Measurements from ENCODE around the gene SETDB2. TPM values are rescaled to one million over a fixed set of nuclear protein-coding genes. Genes with fewer than 3 reads are reported as not detected.

Gene SETDB2
- total RNA-seq, 4 donors from 2014 or later: 2.8 to 11.6 (median 8.8) TPM

DNA sequence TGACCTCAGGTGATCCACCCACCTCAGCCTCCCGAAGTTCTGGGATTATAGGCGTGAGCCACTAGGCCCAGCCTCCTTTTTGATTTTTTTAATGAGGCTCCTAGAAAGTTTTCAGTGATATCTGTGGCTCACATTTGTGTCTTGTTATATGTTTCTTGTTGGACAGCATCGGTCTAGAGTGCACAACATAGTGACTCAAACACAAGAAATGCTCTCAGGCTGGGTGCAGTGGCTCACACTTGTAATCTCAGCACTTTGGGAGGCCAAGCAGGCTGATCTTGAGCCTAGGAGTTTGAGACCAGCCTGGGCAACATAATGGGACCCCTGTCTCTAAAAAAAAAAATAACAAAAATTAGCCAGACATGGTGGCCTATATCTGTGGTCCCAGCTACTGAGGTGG, 59.9 kb downstream of the SETDB2 start:
- Histone ChIP-seq H3K27me3 (no peaks in the 10 kb centered on the region), H3K4me3 (no peak overlapping the region), H3K27ac (no peak overlapping the region), H3K4me1 (peaks cover 0 to 9% (median 0%) of the 10 kb centered on the region in 4 donors), H3K36me3 (peaks cover 0 to 4% (median 0%) of the 10 kb centered on the region in 4 donors), H3K9me3 (no peaks in the 10 kb centered on the region)
- intact Hi-C loops (cut with DNase I; ENCODE audit: low total_unique reads) (no loop called here), in situ Hi-C loops (cut with MboI; ENCODE audit: low pct_ligation_motif_present in 1 of 4, low pct_unique_long_range_greater_than_20kb in 1 of 4, low sequenced_read_pairs in 3 of 4) (no loop called here)
- 91 to 100% methylated on average over 2 to 3 of the region's 3 CpGs for WGBS, 2 donors (ENCODE audit: low coverage in 1 of 2)
- DNase-seq: no peak
- TF ChIP-seq, protein P1, sequence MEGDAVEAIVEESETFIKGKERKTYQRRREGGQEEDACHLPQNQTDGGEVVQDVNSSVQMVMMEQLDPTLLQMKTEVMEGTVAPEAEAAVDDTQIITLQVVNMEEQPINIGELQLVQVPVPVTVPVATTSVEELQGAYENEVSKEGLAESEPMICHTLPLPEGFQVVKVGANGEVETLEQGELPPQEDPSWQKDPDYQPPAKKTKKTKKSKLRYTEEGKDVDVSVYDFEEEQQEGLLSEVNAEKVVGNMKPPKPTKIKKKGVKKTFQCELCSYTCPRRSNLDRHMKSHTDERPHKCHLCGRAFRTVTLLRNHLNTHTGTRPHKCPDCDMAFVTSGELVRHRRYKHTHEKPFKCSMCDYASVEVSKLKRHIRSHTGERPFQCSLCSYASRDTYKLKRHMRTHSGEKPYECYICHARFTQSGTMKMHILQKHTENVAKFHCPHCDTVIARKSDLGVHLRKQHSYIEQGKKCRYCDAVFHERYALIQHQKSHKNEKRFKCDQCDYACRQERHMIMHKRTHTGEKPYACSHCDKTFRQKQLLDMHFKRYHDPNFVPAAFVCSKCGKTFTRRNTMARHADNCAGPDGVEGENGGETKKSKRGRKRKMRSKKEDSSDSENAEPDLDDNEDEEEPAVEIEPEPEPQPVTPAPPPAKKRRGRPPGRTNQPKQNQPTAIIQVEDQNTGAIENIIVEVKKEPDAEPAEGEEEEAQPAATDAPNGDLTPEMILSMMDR (IDR thresholded peaks at IDR 0.05): no peak
- TF ChIP-seq EP300 (IDR thresholded peaks at IDR 0.05; ENCODE audit: low read depth): no peak
- no peak for TF ChIP-seq POLR2A (IDR thresholded peaks at IDR 0.05)
- no peak for TF ChIP-seq POLR2AphosphoS5 (IDR thresholded peaks at IDR 0.05)

DNA sequence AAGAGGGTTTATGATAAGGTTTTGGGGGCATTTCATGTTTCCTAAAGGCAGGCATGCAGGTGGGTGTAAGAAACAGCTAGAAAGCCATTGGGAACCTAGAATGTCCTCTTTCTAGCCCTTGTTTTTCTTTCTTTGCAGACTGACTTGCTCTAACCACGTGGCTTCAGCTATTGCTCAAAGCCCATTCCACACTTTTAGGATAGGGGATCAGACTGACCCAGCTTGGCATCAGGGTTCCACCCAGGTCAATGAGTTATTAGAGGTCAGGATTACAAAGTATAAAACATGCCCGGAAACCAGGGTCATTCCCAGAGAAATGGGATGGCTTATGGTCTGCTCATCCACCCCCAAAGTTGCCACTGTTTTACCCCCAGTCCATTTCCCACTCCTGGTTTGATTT, 68.5 kb downstream of the SETDB2 start:
- Histone ChIP-seq H3K36me3 (peaks cover 0 to 22% (median 9%) of the 10 kb centered on the region in 4 donors), H3K9me3 (no peaks in the 10 kb centered on the region), H3K4me3 (no peak overlapping the region), H3K27ac (no peak overlapping the region), H3K27me3 (no peaks in the 10 kb centered on the region), H3K4me1 (no peaks in the 10 kb centered on the region)
- in situ Hi-C loops (cut with MboI; ENCODE audit: low pct_ligation_motif_present in 1 of 4, low pct_unique_long_range_greater_than_20kb in 1 of 4, low sequenced_read_pairs in 3 of 4): no loop called here
- DNase-seq: no peak
- intact Hi-C loops (cut with DNase I; ENCODE audit: low total_unique reads): no loop called here
- WGBS, 2 donors (ENCODE audit: low coverage in 1 of 2): 68 to 85% methylated on average over 2 of the region's 2 CpGs
- TF ChIP-seq, protein P1 (IDR thresholded peaks at IDR 0.05): no peak
- TF ChIP-seq POLR2AphosphoS5 (IDR thresholded peaks at IDR 0.05): no peak
- no peak for TF ChIP-seq POLR2A (IDR thresholded peaks at IDR 0.05)
- no peak for TF ChIP-seq EP300 (IDR thresholded peaks at IDR 0.05; ENCODE audit: low read depth)

DNA sequence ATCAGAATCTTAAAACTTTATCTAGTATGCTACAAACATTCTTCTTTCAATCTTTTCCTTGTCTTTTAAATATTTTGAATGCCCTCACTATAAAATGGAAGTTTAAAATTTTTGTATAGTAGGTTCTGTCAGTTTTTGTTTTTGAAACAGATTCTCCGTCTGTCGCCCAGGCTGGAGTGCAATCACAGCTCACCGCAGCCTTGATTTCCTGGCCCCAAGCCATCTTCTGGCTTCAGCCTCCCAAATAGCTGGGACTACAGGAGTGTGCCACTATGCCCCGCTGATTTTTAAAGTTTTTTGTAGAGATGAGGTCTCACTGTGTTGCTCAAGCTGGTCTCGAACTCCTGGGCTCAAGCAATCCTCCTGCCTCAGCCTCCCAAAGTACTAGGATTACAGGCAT, 72.4 kb downstream of the SETDB2 start:
- Histone ChIP-seq H3K27me3 (no peaks in the 10 kb centered on the region), H3K4me1 (no peaks in the 10 kb centered on the region), H3K4me3 (no peak overlapping the region), H3K9me3 (no peaks in the 10 kb centered on the region), H3K27ac (no peak overlapping the region), H3K36me3 (peaks cover 0 to 30% (median 7%) of the 10 kb centered on the region in 4 donors)
- intact Hi-C loops (cut with DNase I; ENCODE audit: low total_unique reads): no loop called here
- WGBS, 2 donors (ENCODE audit: low coverage in 1 of 2): 95 to 100% methylated on average over 2 to 5 of the region's 5 CpGs
- DNase-seq: no peak
- TF ChIP-seq POLR2AphosphoS5 (IDR thresholded peaks at IDR 0.05) (no peak), POLR2A (IDR thresholded peaks at IDR 0.05) (no peak), EP300 (IDR thresholded peaks at IDR 0.05; ENCODE audit: low read depth) (no peak)
- TF ChIP-seq, protein P1 (IDR thresholded peaks at IDR 0.05): no peak
- in situ Hi-C loops (cut with MboI; ENCODE audit: low pct_ligation_motif_present in 1 of 4, low pct_unique_long_range_greater_than_20kb in 1 of 4, low sequenced_read_pairs in 3 of 4): no loop called here

DNA sequence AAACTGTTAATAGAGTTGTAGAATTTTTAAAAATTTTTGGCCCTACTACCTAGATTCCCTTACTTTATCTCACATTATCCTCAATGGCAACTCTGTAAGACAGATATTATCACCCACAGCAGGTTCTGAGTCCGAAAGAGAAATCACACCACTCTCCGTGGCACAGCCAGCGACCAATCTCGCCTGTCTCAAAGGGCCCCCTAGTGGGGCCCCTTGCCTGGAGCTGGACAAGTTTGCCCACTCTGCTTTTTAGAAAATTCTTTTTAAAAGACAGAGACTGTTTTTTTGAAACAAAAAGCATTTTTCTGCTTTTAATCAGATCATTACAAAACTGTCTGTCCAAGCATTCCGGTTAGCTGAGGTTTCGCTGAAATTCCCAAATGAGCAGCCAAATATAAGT, 73.4 kb downstream of the SETDB2 start:
- DNase-seq: no peak

More for the DNA sequence above, 73.4 kb downstream of the SETDB2 start:
- 85 to 88% methylated on average over 6 of the region's 6 CpGs for WGBS, 2 donors (ENCODE audit: low coverage in 1 of 2)
- Histone ChIP-seq H3K9me3 (no peaks in the 10 kb centered on the region), H3K36me3 (peaks cover 0 to 30% (median 7%) of the 10 kb centered on the region in 4 donors), H3K4me3 (no peak overlapping the region), H3K4me1 (no peaks in the 10 kb centered on the region), H3K27me3 (no peaks in the 10 kb centered on the region), H3K27ac (no peak overlapping the region)
- TF ChIP-seq, protein P1 (IDR thresholded peaks at IDR 0.05): peak in 1 of 5 experiments; percentile 8
- TF ChIP-seq POLR2A (IDR thresholded peaks at IDR 0.05) (no peak), EP300 (IDR thresholded peaks at IDR 0.05; ENCODE audit: low read depth) (no peak), POLR2AphosphoS5 (IDR thresholded peaks at IDR 0.05) (no peak)
- intact Hi-C loops (cut with DNase I; ENCODE audit: low total_unique reads) (no loop called here), in situ Hi-C loops (cut with MboI; ENCODE audit: low pct_ligation_motif_present in 1 of 4, low pct_unique_long_range_greater_than_20kb in 1 of 4, low sequenced_read_pairs in 3 of 4) (no loop called here)
